Ishikawa (cell line): ENCODE measurements around the gene CELSR1.

Source experiments
- CEBPB ChIP-seq: IDR thresholded peaks from 2 replicates; pipeline ENCODE4 v1.6.1; 2012
- CREB1 ChIP-seq: IDR thresholded peaks from 2 replicates; pipeline ENCODE4 v1.6.1; 2012; ENCODE audit warnings: low read depth
- EGR1 ChIP-seq: IDR thresholded peaks from 2 replicates; pipeline ENCODE4 v1.6.1; 2012
- EP300 ChIP-seq: IDR thresholded peaks from 2 replicates; pipeline ENCODE4 v1.6.1; 2012; ENCODE audit warnings: borderline replicate concordance
- FOXM1 ChIP-seq: IDR thresholded peaks from 2 replicates; pipeline ENCODE4 v1.6.1; 2012; ENCODE audit warnings: low read depth, borderline replicate concordance
- MAX ChIP-seq: IDR thresholded peaks from 2 replicates; pipeline ENCODE4 v1.6.1; 2012
- NFIC ChIP-seq: IDR thresholded peaks from 2 replicates; pipeline ENCODE4 v1.6.1; 2012
- RAD21 ChIP-seq: IDR thresholded peaks from 2 replicates; pipeline ENCODE4 v1.6.1; 2012; ENCODE audit warnings: low read depth
- TAF1 ChIP-seq: IDR thresholded peaks from 2 replicates; pipeline ENCODE4 v1.6.1; 2012; ENCODE audit warnings: low read depth, mild to moderate bottlenecking
- TCF12 ChIP-seq: IDR thresholded peaks from 2 replicates; pipeline ENCODE4 v1.6.1; 2012; ENCODE audit warnings: low read depth
- TEAD4 ChIP-seq: IDR thresholded peaks from 2 replicates; pipeline ENCODE4 v1.6.1; 2012
- YY1 ChIP-seq: IDR thresholded peaks from 2 replicates; pipeline ENCODE4 v1.6.1; 2012; ENCODE audit warnings: low read depth
- ZBTB7A ChIP-seq: IDR thresholded peaks from 2 replicates; pipeline ENCODE4 v1.6.1; 2012; ENCODE audit warnings: low read depth
- TF ChIP-seq, protein P1 (sequence below): IDR thresholded peaks from 2 replicates; pipeline ENCODE4 v1.6.1; 2012
- TF ChIP-seq, protein P2 (sequence below): IDR thresholded peaks from 2 replicates; pipeline ENCODE4 v1.6.1; 2012; ENCODE audit warnings: low read depth, mild to moderate bottlenecking

Gene CELSR1

DNA sequence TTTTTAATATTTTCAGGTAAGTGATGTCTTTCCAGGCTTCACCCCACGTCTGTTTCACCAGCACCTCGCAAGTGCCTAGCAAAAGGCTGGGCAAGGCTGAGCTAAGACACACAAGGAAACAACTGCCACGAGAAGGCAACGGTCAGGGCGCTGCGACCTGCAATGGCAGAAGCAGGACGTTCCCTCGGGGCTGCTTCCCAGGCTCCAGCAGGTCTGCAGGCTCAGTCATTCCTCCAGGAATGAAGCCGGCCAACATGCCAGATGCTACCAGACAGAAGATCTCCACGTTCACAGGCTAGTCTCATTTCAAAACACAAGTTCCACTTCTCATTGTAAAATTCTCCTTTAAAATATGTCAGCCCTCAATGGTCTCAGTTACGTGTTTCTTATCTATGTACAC lies 45.5 kb downstream of the CELSR1 start:
- no peak for TF ChIP-seq YY1
- no peak for TF ChIP-seq CEBPB
- TF ChIP-seq EGR1: no peak
- no peak for TF ChIP-seq RAD21
- TF ChIP-seq, protein P1, sequence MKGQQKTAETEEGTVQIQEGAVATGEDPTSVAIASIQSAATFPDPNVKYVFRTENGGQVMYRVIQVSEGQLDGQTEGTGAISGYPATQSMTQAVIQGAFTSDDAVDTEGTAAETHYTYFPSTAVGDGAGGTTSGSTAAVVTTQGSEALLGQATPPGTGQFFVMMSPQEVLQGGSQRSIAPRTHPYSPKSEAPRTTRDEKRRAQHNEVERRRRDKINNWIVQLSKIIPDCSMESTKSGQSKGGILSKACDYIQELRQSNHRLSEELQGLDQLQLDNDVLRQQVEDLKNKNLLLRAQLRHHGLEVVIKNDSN: no peak
- TF ChIP-seq TCF12: no peak
- TF ChIP-seq FOXM1: no peak
- no peak for TF ChIP-seq ZBTB7A
- no peak for TF ChIP-seq EP300
- TF ChIP-seq NFIC: no peak
- TF ChIP-seq TAF1: no peak
- TF ChIP-seq MAX: no peak
- TF ChIP-seq CREB1: no peak
- TF ChIP-seq, protein P2, sequence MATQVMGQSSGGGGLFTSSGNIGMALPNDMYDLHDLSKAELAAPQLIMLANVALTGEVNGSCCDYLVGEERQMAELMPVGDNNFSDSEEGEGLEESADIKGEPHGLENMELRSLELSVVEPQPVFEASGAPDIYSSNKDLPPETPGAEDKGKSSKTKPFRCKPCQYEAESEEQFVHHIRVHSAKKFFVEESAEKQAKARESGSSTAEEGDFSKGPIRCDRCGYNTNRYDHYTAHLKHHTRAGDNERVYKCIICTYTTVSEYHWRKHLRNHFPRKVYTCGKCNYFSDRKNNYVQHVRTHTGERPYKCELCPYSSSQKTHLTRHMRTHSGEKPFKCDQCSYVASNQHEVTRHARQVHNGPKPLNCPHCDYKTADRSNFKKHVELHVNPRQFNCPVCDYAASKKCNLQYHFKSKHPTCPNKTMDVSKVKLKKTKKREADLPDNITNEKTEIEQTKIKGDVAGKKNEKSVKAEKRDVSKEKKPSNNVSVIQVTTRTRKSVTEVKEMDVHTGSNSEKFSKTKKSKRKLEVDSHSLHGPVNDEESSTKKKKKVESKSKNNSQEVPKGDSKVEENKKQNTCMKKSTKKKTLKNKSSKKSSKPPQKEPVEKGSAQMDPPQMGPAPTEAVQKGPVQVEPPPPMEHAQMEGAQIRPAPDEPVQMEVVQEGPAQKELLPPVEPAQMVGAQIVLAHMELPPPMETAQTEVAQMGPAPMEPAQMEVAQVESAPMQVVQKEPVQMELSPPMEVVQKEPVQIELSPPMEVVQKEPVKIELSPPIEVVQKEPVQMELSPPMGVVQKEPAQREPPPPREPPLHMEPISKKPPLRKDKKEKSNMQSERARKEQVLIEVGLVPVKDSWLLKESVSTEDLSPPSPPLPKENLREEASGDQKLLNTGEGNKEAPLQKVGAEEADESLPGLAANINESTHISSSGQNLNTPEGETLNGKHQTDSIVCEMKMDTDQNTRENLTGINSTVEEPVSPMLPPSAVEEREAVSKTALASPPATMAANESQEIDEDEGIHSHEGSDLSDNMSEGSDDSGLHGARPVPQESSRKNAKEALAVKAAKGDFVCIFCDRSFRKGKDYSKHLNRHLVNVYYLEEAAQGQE: no peak
- TF ChIP-seq TEAD4: no peak

DNA sequence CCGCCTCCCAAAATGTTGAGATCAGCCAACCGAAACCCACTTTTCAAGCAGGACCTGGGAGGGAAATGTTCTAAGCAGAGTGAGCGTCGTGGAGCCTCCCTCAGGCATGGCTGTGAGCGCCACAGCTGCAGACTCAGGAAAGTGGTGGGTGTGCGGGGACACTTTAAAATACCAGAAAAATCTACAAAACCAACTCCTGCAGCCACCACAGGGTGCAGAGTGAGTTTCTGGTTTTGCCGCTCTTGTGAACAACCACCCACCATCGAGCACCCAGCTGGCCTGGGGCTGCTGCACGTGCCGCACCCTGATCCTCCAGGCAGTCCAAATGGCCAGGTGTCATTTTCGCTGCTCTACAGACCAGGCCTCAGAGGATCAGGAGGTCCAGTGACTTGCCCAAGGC lies 46.9 kb downstream of the CELSR1 start:
- TF ChIP-seq CEBPB (no peak), TAF1 (no peak), YY1 (no peak), RAD21 (no peak)

- TF ChIP-seq TCF12 (no peak), CEBPB (no peak), YY1 (no peak), TAF1 (no peak), RAD21 (no peak), EP300 (no peak), TEAD4 (no peak), ZBTB7A (no peak), EGR1 (no peak), NFIC (no peak)
These were observed 50.3 kb downstream of the CELSR1 start for GRCh38 chr22:46486996-46487717.

- TF ChIP-seq NFIC: no peak
- no peak for TF ChIP-seq CEBPB
- no peak for TF ChIP-seq YY1
- no peak for TF ChIP-seq TAF1
- TF ChIP-seq EGR1: no peak
- TF ChIP-seq TEAD4: no peak
- no peak for TF ChIP-seq EP300
- no peak for TF ChIP-seq MAX
- no peak for TF ChIP-seq FOXM1
- no peak for TF ChIP-seq TCF12
- no peak for TF ChIP-seq RAD21
- no peak for TF ChIP-seq ZBTB7A
- TF ChIP-seq, protein P2: no peak
- TF ChIP-seq CREB1: no peak
- TF ChIP-seq, protein P1: no peak
These were observed 52.4 kb downstream of the CELSR1 start for GRCh38 chr22:46484861-46485595.

GRCh38 chr22:46484156-46484860 lies 53.1 kb downstream of the CELSR1 start:
- no peak for TF ChIP-seq YY1

- no peak for TF ChIP-seq TEAD4
- no peak for TF ChIP-seq EGR1
These were observed 54.1 kb downstream of the CELSR1 start for GRCh38 chr22:46483353-46483752.
